ENCODE data around the gene GRIN2D.

The GRIN2D gene

GRCh38 chr19:48355365-48355954, 38.0 kb upstream of the GRIN2D start:
- Histone ChIP-seq H3K27me3 (no peaks in the 10 kb centered on the region), H3K4me2 (peak overlapping the region in 8 of 11 experiments; percentile 2 to 42 (median 19); a peak in 13 of 22 replicates), H3K4me1 (peaks cover 12 to 27% (median 17%) of the 10 kb centered on the region in 10 experiments), H3K4me3 (no peak overlapping the region), H4K20me1 (no peaks in the 10 kb centered on the region), H3K27ac (peak overlapping the region in 2 of 11 experiments; percentile 8 to 29; a peak in 2 of 22 replicates), H3K9me3 (replicated peaks in 1 of 11) (no peaks in the 10 kb centered on the region), H3K9ac (peak overlapping the region in 6 of 11 experiments; percentile 8 to 40 (median 29); a peak in 5 of 22 replicates), H3K36me3 (peaks cover 0 to 6% (median 0%) of the 10 kb centered on the region in 11 experiments; a peak in 2 of 22 replicates)
- no peak for TF ChIP-seq Cebpa-rat (IDR thresholded peaks at IDR 0.05)

GRCh38 chr19:48359123-48359522, 34.3 kb upstream of the GRIN2D start:
- Histone ChIP-seq H4K20me1 (no peaks in the 10 kb centered on the region), H3K27ac (no peak overlapping the region), H3K27me3 (no peaks in the 10 kb centered on the region), H3K4me1 (peaks cover 11 to 28% (median 22%) of the 10 kb centered on the region in 10 experiments), H3K9me3 (replicated peaks in 1 of 11) (no peaks in the 10 kb centered on the region), H3K9ac (no peak overlapping the region), H3K4me3 (no peak overlapping the region), H3K4me2 (no peak overlapping the region), H3K36me3 (peaks cover 0 to 6% (median 0%) of the 10 kb centered on the region in 11 experiments; a peak in 2 of 22 replicates)
- TF ChIP-seq Cebpa-rat (IDR thresholded peaks at IDR 0.05): no peak

DNA sequence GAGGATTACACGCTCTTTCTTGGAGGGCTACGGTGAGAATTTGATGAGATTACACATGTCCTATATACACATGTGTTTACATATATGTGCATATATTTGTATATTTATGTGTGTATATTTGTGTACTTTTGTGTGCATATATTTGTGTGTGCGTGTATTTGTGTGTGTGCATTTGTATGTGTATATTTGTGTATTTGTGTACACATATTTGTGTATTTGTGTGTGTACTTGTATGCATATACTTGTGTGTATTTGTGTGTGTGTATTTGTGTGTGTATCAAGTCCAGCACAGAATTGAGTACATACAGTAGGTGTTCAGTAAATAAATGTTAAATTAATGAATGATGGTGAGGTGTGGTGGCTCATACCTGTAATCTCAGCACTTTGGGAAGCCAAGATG, 31.6 kb upstream of the GRIN2D start:
- no peaks in the 10 kb centered on the region for H3K27me3 ChIP-seq
- TF ChIP-seq Cebpa-rat (IDR thresholded peaks at IDR 0.05): no peak
- no peak overlapping the region for H3K27ac ChIP-seq
- no peaks in the 10 kb centered on the region for H3K9me3 ChIP-seq (replicated peaks in 1 of 11)
- H3K36me3 ChIP-seq: peaks cover 0 to 6% (median 0%) of the 10 kb centered on the region in 11 experiments; a peak in 2 of 22 replicates
- no peak overlapping the region for H3K4me3 ChIP-seq
- H3K9ac ChIP-seq: no peak overlapping the region
- no peaks in the 10 kb centered on the region for H4K20me1 ChIP-seq
- no peak overlapping the region for H3K4me2 ChIP-seq
- peaks cover 10 to 37% (median 26%) of the 10 kb centered on the region in 10 experiments for H3K4me1 ChIP-seq

DNA sequence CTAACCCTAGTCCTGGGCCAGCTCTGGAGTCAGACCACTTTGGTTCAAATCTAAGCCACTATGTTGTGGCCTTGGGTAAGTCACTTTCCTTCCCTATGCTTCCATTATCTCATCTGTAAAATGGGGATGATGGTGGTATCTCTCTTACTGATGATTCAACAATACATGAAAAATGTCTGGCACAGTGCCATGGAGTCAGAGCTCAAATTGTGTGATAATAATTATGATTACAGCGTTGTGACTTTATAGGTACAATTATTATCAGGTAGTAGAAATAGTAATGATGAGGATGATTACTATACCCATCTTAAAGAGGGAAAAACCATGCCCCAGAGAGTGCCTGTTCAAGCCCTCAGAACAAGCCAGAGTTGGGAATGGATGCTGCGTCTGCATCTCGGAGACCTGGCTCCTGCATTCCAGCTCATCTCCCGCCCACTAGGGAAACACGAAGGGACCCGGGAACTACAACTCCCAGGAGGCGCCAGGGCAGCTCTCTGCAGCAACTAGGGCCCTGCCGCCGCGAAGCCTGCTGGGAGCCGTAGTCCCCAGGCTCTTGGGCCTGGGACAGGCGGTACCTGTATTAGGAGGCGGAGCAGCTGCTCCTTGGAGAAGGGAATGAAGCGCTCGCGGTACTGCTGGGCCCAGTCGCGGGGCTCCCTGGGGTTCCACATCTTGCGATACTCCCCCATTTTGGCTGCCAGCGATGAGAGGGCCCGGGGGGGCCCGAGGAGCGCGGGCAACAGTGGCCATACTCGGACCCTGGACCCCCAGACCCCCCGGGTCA, 30.6 kb upstream of the GRIN2D start:
- H3K4me2 ChIP-seq: peak overlapping the region; percentile 88 to 99 (median 98)

GRCh38 chr19:48363500-48363809, 30.0 kb upstream of the GRIN2D start:
- H3K27me3 ChIP-seq: no peaks in the 10 kb centered on the region
- peak overlapping the region; percentile 74 to 91 (median 89) for H3K27ac ChIP-seq
- H3K36me3 ChIP-seq: peaks cover 0 to 6% (median 0%) of the 10 kb centered on the region in 11 experiments; a peak in 2 of 22 replicates
- TF ChIP-seq Cebpa-rat (IDR thresholded peaks at IDR 0.05): no peak
- H3K9me3 ChIP-seq (replicated peaks in 1 of 11): no peaks in the 10 kb centered on the region
- H3K4me2 ChIP-seq: peak overlapping the region; percentile 88 to 99 (median 98)
- no peaks in the 10 kb centered on the region for H4K20me1 ChIP-seq
- peak overlapping the region; percentile 51 to 77 (median 66) for H3K4me3 ChIP-seq
- peaks cover 10 to 53% (median 41%) of the 10 kb centered on the region in 10 experiments for H3K4me1 ChIP-seq
- peak overlapping the region; percentile 80 to 88 (median 84) for H3K9ac ChIP-seq

More for the DNA sequence above, 30.6 kb upstream of the GRIN2D start:
- no peaks in the 10 kb centered on the region for H4K20me1 ChIP-seq
- H3K9ac ChIP-seq: peak overlapping the region; percentile 80 to 88 (median 84)
- peaks cover 0 to 6% (median 0%) of the 10 kb centered on the region in 11 experiments; a peak in 2 of 22 replicates for H3K36me3 ChIP-seq
- H3K4me3 ChIP-seq: peak overlapping the region; percentile 51 to 77 (median 66)
- H3K27ac ChIP-seq: peak overlapping the region; percentile 74 to 91 (median 89)
- H3K27me3 ChIP-seq: no peaks in the 10 kb centered on the region
- TF ChIP-seq Cebpa-rat (IDR thresholded peaks at IDR 0.05): no peak
- H3K4me1 ChIP-seq: peaks cover 10 to 47% (median 35%) of the 10 kb centered on the region in 10 experiments
- no peaks in the 10 kb centered on the region for H3K9me3 ChIP-seq (replicated peaks in 1 of 11)

DNA sequence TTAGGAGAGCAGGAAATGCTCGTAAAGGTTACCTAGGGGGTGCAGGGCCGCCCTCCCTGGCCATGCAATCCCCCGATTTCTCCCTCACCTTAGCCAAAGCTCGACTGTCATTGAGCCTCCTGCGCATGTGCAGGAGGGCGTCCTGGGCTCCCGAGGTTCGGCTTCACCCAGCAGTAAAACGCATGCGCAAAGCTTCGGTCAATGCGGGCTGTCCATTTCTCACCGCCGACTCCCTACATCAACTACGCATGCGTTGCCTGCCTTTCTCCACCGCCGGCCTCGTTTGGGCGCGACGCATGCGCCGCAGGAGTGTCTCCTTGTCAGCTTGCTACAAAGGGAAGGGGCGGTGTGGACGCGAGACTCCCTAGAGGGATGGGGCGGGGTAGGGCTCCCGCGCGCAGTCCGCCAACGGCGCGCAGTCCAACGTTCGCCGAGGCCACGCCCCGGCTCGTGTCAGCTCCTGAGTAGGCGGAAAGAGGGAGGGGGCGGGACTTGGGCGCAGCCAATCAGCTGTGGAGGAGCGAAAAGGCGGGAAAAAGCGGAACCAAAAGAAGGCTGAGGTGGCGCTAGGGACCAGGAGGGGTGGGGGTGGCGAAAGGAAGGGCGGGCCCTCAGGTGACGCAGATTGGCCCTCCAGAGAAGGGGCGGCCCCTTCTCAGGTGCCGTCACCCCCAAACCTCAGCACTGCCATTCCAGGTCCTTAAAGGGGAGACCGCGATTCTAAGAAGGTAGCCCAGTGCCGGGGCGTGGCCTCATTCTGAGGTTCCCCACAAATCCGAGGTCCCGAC, 29.5 kb upstream of the GRIN2D start, which contains the start of the genes SYNGR4 and TMEM143:
Gene SYNGR4 (plus strand): TSS at position 558 of the 788 bp plus-strand sequence. CDS start 1,476 bp downstream, outside the sequence.
Gene TMEM143 (minus strand): TSS at position 131 of the 788 bp plus-strand sequence. CDS start 20 bp downstream, at position 111.
- H3K9me3 ChIP-seq (replicated peaks in 1 of 11): no peaks in the 10 kb centered on the region
- no peak for TF ChIP-seq Cebpa-rat (IDR thresholded peaks at IDR 0.05)
- peaks cover 0 to 6% (median 0%) of the 10 kb centered on the region in 11 experiments; a peak in 2 of 22 replicates for H3K36me3 ChIP-seq
- H3K9ac ChIP-seq: peak within 1 kb of the TSS; percentile 80 to 88 (median 84)
- peaks cover 15 to 58% (median 46%) of the 10 kb centered on the region in 10 experiments for H3K4me1 ChIP-seq
- H3K27ac ChIP-seq: peak within 1 kb of the TSS; percentile 74 to 91 (median 89)
- no peaks in the 10 kb centered on the region for H3K27me3 ChIP-seq
- H4K20me1 ChIP-seq: no peaks in the 10 kb centered on the region
- peak within 1 kb of the TSS; percentile 91 to 99 (median 98) for H3K4me2 ChIP-seq
- peak within 1 kb of the TSS; percentile 51 to 77 (median 66) for H3K4me3 ChIP-seq

GRCh38 chr19:48364598-48365348, 28.7 kb upstream of the GRIN2D start:
- H3K4me3 ChIP-seq: peak overlapping the region in 9 of 10 experiments; percentile 48 to 77 (median 52); a peak in 19 of 20 replicates
- H3K4me2 ChIP-seq: peak overlapping the region; percentile 69 to 94 (median 84)

DNA sequence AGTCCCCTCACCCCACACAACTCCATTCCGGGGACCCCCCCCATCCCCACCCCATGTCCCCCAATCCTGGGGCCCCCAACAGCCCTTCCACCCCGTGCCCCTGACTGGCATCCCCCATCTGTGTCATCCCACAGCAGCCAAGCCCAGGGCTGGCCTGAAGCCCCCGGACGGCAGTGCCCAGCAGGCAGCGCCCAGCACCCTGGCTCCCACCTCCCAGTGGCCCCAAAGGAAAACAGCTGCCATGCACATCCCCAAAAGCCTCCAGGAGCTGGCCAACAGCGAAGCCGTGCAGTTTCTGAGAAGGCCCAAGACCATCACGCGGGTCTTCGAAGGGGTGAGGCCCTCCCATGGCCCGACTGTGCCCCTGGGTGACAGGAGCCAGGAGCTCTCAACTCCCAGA, 27.9 kb upstream of the GRIN2D start:
- no peaks in the 10 kb centered on the region for H3K27me3 ChIP-seq
- H3K9me3 ChIP-seq (replicated peaks in 1 of 11): no peaks in the 10 kb centered on the region
- peak overlapping the region in 2 of 11 experiments; percentile 10 to 42; a peak in 2 of 22 replicates for H3K27ac ChIP-seq
- H3K9ac ChIP-seq: peak overlapping the region in 1 of 11 experiments; percentile 18; a peak in 2 of 22 replicates
- H3K4me3 ChIP-seq: no peak overlapping the region
- peak overlapping the region in 5 of 11 experiments; percentile 1 to 75 (median 31); a peak in 5 of 22 replicates for H3K4me2 ChIP-seq
- peaks cover 20 to 70% (median 59%) of the 10 kb centered on the region in 10 experiments for H3K4me1 ChIP-seq
- TF ChIP-seq Cebpa-rat (IDR thresholded peaks at IDR 0.05): no peak
- H3K36me3 ChIP-seq: no peaks in the 10 kb centered on the region
- H4K20me1 ChIP-seq: no peaks in the 10 kb centered on the region

More at GRCh38 chr19:48364598-48365348, 28.7 kb upstream of the GRIN2D start:
- Histone ChIP-seq H3K27ac (peak overlapping the region; percentile 51 to 91 (median 84); a peak in 21 of 22 replicates), H3K4me1 (peaks cover 20 to 66% (median 54%) of the 10 kb centered on the region in 10 experiments), H3K9ac (peak overlapping the region; percentile 61 to 81 (median 72); a peak in 21 of 22 replicates), H3K9me3 (replicated peaks in 1 of 11) (no peaks in the 10 kb centered on the region), H4K20me1 (no peaks in the 10 kb centered on the region), H3K27me3 (no peaks in the 10 kb centered on the region), H3K36me3 (peaks cover 0 to 4% (median 0%) of the 10 kb centered on the region in 11 experiments; a peak in 2 of 22 replicates)
- no peak for TF ChIP-seq Cebpa-rat (IDR thresholded peaks at IDR 0.05)

Data from BLaER1 treated with 17β-estradiol and CSF1 and Interleukin-3, amounts not matched to agents 10 nM and 100 nM (cell line).